Activated naive CD8-positive, alpha-beta T cell treated with anti-CD3 and anti-CD28 coated beads, Interleukin-2, amount 50 U/mL, for 16 hours (primary cell): ENCODE results near the gene DPH6.
"Not testable (repeated sequence)": the region's sequence is repeated elsewhere in the genome, so short reads cannot be mapped to it uniquely, and the experiment has no call there.

Experiments used
- DNase-seq: peaks from one replicate; pipeline ENCODE4 v3.0.0-alpha.2; 2020; ENCODE audit warnings: low read depth, low spot score

The DPH6 gene

DNA sequence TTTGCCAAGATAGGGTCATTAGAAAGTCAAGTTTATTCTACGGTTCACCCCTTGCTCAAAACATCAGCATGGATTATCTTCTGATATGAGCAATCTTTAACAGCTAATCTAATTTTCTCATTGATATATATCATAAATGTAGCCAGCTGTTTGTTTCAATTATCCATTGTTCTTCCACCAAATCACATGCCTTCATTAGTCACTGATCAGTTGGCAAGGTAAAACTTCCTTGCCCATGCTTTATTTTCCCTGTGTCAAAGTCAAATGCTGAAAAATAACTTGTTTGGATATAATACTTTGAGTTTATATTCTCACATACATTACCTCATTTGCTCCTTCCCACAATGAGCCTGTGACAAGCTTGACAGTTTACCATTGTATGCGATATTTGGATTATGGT lies 60.6 kb downstream of the DPH6 start:
- no peak for DNase-seq

- no peak for DNase-seq
These were observed 61.6 kb downstream of the DPH6 start for GRCh38 chr15:35484231-35484945.

GRCh38 chr15:35481992-35482391 lies 64.0 kb downstream of the DPH6 start:
- no peak for DNase-seq

DNA sequence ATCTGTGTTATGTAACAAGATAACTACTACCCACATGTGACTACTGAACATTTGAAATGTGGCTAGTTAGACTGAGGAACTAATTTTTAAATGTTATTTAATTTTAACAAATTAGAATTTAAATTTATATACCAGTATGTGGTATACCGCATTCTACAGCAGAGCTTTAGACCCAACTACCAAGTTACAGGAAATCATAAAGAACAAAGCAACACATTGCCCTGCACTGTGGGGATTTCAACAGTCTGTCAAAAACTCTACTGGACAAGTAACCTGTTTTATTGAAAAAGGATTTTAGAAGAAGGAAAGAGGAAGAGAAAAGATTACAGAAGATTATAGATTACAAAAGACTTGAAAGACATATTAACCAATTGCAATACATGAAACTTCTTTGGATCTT lies 64.9 kb downstream of the DPH6 start:
- DNase-seq: no peak

DNA sequence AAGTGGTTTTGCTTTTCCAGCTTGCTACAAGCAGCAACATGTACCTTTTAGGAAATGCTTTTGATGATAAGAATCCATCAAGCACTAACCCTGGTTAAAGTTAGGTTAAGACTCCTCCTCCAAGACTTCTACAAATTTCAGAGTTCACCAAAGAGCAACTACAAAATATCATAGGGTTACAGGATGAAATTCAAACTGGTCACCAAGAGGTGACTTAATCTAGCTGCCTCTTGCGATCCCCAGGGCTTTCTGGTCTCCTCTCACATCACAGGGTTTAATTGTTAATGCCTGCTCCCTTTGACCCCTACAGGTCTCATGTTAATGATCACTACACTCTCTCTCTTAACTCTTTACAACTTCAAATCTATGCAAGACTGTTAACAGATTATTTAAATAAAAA lies 66.5 kb downstream of the DPH6 start:
- DNase-seq: no peak

GRCh38 chr15:35477312-35478262 lies 68.4 kb downstream of the DPH6 start:
- DNase-seq: no peak

GRCh38 chr15:35471024-35471423 lies 74.9 kb downstream of the DPH6 start:
- no peak for DNase-seq

DNA sequence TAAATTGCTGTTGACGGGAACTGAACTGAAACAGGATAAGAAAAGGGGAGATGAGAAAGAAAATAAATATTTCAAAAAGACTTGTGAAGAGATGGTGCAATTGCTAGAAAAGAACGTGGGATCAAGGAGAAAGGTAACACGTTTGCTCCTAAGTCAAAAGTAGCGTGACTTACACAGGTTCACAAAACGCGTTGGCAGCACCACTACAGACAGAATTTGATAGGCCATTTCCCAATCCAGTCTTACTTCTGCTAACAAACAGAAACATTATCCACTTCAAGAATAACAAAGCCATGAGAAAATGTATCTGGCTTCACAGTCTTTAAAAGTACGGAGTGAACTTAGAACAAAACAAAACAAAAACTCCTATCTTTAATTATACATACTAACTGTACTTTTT lies 75.5 kb downstream of the DPH6 start:
- DNase-seq: no peak

DNA sequence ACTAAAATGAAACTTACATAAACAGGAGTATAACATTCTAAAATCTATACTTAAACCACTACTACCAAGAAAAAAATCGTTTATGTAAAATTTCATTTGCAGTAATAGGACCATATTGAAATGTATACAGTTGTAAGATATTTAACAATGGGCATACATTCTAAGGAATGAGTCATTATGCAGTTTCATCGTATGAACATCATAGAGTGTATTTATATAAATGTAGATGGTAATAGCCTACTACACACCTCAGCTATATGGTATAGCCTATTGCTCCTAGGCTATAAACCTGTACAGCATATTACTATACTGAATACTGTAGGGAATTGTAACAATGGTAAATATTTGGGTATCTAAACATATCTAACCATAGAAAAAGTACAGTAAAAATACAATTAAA lies 79.5 kb downstream of the DPH6 start:
- no peak for DNase-seq

DNA sequence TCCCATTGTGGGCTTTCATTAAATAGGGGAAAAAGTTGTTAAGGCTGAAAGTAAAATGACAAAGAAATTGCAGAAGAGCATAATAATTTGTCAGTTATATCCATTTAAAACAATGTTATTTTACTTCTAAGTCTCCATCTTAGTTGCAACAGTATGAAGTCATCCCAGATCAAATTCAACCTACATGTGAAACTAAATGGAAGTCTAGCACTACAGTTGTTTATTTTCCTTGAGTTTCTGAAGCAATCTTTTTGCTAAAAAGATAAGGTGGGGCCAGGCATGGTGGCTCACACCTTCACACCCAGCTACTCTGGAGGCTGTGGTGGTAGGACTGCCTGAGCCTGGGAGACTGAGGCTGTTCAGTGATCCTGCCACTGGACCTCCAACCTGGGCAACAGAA lies 80.2 kb downstream of the DPH6 start:
- DNase-seq: no peak

DNA sequence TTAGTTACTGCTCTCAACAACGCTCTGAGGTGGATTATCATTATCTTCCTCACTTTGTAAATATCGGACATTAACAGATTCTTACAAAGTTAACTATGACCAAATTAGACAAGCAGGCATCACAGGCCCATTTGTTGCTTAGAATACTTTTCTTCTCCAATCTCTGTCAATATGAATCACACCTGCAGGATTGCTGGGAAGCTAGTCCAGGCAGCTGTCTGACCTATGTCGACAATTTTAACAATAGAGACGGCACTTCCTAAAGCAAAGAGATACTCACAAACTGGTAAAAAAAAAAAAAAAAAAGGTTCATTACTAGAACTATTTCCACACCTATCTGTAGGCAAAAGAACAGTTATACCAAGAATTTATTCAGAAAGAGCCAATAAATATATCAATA lies 85.3 kb downstream of the DPH6 start:
- no peak for DNase-seq

GRCh38 chr15:35458176-35458856 lies 87.6 kb downstream of the DPH6 start:
- DNase-seq: no peak

GRCh38 chr15:35455201-35455600 lies 90.8 kb downstream of the DPH6 start:
- DNase-seq: no peak

DNA sequence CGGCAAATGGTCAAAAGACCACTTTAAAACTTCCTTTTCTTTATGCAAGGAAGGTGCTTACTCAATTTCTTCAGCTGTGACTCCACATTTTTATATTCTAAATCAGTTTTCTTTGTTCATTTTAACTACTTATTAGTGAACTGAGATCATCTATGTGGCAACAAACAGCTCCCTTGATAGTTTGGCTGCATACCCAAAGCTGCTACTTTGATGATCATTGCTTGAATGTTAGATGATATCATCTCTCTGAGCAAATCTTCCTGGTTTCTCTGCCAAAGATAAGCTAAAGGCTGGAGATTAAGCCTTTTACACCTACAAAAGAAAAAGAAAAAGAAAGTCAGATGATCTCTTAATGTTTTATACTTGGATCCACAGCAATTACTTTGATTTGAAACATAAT lies 95.5 kb downstream of the DPH6 start:
- no peak for DNase-seq

DNA sequence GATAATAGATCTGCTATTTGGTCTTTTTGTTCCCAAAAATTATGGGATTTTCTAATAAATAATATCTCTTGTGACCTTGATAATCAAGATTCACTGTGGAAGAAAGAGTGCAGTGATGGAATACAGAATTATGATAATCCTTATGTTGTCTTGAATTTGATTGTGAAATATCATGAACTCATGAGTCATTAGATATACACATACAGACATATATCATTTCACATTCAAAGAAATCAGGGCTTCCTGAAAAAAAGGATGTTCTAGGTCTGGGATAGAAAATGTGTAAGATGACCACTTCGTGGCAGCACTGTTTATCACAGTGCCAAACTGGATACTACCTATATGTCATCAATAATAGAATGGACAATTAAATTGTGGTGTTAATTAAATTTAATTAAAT lies 97.7 kb downstream of the DPH6 start:
- DNase-seq: no peak

GRCh38 chr15:35445891-35446290 lies 100.1 kb downstream of the DPH6 start:
- no peak for DNase-seq

- DNase-seq: no peak
These were observed 101.3 kb downstream of the DPH6 start for GRCh38 chr15:35444557-35445204.

DNA sequence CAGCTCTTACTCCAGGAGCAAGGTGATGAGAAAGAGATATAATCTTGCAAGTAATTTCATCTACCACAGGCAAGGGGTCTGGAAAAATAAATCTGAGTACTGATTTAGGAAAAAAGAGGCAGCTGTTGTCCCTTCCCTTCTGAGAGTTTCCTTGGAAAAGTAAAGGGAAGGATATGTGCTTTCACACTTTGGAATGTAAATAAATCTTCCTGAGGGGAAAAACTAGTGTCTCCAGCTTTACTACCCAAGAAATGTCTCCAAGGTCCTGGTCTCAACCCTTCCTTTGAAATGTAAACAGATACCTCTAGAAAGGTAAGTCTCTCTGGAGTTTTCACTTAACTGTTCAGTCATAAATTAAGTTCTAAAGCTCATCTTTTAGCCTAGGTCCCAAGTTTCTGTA lies 102.6 kb downstream of the DPH6 start:
- DNase-seq: no peak

DNA sequence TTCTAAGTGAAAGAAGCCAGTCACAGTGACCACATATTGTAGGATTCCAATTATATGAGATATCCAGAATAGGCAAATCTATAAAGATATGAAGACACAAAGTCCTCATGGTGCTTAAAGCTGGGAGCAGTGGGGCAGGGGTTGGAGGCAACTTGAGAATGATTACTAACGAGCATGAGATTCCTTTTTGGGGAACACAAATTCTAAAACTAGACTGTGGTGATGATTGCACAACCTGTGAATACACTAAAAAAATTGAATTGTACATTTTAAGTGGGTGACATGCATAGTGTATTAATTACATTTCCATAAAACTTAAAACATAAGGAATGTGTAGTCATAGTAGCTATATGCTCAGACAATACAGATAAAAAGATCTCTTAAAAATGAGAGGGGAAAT lies 103.2 kb downstream of the DPH6 start:
- no peak for DNase-seq

DNA sequence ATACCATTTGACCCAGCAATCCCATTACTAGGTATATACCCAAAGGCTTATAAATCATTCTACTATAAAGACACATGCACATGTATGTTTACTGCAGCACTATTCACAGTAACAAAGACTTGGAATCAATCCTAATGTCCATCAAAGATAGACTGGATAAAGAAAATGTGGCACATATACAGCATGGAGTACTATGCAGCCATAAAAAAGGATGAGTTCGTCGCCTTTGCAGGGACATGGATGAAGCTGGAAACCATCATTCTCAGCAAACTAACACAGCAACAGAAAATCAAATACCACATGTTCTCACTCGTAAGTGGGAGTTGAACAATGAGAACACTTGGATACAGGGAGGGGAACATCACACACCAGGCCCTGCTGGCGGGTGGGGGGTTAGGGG lies 104.7 kb downstream of the DPH6 start:
- not testable (repeated sequence) for DNase-seq

GRCh38 chr15:35440265-35440664 lies 105.7 kb downstream of the DPH6 start:
- DNase-seq: no peak

DNA sequence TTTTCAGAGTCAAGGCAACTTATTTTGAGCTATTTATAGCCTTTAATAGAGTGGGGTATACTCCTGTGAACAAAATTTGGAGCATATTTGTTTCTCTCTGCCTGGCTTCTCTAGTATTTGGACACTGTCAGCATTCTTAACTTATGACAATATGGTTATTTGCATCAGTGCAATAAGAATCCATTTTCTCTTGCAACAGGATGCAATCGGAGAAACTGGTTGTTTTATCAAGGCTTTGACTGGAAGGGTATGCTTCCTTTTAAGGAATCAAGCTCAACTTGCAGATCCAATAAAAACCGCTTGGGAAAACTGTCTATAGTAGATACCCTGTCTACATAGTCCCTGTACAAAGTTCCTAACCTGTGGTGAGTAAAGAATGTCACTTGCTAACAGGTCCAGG lies 106.7 kb downstream of the DPH6 start:
- no peak for DNase-seq
